GM18502 (cell line): ENCODE results near the gene SMYD3.
A peak's percentile ranks its signal among the peaks of the same experiment; 100 is the strongest.

ENCODE experiments used
- ATAC-seq: cut with Tn5 transposase; IDR thresholded peaks from one replicate; pipeline ENCODE4 v1.9.1; 2021; ENCODE audit warnings: mild to moderate bottlenecking; ENCODE audit not compliant: unreplicated experiment, poor library complexity

The SMYD3 gene

GRCh38 chr1:246197076-246197475, 310.0 kb downstream of the SMYD3 start:
- ATAC-seq, result no peak

GRCh38 chr1:246195296-246195695, 311.8 kb downstream of the SMYD3 start:
- ATAC-seq, result no peak

DNA sequence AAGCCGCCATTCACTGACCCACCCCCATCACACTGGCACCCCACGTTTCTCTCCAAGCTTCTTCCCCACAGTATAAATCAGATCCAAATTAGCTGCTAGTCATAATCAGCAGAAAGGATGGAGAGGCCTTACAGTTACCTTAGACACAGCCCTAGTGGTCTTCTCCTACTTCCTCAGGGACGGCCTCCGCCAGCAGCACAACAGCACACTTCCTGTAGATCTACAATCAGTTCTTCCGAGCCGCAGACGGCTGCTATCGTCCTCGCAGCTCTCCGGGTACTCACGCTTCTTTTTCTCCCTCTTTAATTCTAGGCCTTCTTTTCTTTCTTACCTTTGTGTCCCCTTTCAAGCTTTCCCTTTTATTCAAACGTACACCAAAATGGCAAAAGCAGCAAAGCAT, 313.5 kb downstream of the SMYD3 start:
- ATAC-seq, result no peak

DNA sequence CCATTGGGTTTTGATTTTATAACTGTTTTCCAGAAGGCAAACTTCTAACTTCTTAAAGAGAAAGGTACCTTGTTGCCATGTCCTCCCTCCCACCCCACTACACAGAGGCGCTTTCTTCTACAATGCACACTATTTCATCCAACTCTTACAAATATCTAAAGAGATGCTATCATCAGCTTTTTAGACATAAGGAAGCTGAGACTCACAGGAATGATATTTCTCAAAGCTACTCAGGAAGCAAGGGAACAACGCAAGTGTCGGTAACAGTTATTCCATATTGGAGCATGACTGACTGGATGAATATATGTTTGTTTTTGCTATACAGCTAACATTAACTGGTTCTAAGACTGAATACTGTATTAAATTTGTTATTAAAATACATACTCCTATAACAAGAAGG, 318.0 kb downstream of the SMYD3 start:
- ATAC-seq, result no peak

- no peak for ATAC-seq
Measured at GRCh38 chr1:246187834-246188372, 319.2 kb downstream of the SMYD3 start.

- ATAC-seq, result no peak
Measured at GRCh38 chr1:246184503-246184902, 322.6 kb downstream of the SMYD3 start.

DNA sequence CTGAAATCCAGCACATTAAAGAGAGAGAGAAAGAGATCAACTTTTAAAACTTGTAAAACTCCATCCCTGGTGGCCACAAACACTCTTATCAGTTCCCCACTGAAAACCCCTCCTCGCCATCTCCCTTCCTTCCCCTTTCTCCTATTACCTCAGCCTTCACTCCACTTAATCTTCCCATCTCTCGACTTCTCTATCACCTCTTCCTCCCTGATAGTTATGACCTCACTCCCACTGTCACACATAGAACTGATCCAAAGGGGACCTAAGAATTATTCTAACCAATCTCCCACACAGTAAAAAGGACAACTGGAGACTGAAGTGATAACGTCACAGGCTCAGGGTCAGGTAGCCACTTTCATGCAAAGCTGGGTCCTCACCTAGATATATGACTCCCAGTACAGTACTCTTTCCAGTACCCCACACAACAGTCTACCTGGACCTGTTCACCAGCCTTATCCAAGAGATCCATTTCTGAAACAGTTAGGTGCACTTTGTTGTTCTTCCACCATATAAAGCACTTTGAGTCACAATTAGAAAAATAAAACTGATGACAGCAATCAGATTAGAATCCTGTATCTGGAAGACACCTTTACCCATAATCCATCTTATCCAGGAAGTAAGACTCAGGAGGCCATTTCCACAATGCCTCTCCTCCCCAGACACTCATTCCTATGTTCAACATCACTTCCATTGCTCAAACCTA, 324.8 kb downstream of the SMYD3 start:
- no peak for ATAC-seq

- no peak for ATAC-seq
Measured at GRCh38 chr1:246181241-246181640, 325.8 kb downstream of the SMYD3 start.

- no peak for ATAC-seq
Measured at GRCh38 chr1:246179401-246179800, 327.7 kb downstream of the SMYD3 start.

DNA sequence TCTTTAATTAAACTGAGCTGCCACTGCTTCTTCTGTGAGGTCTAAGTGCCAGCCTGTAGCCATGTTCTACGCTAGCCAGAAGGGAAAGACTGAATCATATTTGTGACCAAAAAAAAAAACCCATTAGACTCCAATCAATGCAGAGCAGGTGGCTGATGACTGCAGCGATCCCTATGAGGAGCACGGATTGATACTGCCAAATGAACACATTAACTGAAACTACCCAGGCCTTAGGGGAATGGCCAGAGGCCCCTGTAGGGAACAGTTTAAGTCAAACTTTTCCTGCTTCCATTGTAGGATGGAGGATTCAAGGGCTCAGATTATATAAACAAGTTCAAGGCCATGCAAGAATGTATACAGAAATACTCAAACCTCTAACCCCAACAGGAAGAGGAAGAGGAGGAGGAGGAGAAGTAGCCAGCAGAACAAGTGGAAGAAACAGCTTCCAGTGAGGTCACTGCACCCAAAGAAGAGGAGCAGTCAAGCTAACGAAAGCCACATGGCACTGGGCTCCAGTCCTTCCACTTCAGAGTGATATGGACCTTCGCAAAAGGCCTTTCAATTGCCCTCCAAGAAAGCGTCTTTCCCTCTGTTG, 328.3 kb downstream of the SMYD3 start:
- ATAC-seq, result no peak

- no peak for ATAC-seq
Measured at GRCh38 chr1:246176126-246177024, 330.7 kb downstream of the SMYD3 start.

DNA sequence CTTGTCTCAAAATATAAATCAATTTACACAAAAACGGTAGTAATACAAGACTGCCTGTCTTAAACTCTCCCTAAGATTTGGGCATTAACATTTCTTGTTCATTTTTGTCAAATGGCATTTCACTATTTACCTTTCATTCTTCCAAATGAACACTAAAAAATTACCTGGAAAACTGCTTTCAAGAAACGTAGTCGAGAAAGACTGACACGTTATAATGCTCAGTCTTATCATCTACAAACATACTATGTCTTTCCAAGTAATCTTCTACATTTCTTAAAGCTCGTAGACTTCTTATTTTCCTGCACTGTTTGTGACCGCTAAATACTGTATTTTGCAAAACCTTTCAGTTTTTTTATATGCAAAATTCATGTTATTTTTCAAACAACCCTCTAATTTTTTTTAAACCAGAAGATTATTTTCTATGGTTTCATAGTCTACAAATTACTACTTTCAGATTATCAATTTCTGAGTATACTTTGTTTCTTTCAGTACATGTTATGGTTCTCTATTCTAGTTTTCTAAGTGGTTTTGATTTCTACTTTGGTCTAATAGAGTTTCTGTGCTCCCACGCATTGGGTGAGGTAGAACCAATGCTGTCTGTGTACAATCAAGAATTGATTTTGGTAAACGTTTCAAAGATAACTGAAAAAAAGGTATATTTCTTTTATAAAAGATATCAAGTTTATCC, 336.4 kb downstream of the SMYD3 start:
- ATAC-seq, result peak; percentile 63

DNA sequence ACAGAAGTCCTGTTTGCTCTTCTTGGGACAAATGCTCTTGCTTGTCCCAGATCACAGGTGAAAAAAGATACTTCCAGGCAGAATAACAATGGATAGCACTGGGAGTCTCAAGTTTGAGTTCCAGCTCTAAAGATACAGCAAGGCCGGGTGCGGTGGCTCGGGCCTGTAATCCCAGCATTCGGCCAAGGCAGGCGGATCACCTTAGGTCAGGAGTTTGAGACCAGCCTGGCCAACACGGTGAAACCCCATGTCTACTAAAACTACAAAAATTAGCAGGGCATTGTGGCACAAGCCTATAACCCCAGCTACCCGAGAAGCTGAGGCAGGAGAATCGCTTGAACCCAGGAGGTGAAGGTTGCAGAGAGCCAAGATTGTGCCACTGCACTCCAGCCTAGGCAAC, 337.6 kb downstream of the SMYD3 start:
- no peak for ATAC-seq

DNA sequence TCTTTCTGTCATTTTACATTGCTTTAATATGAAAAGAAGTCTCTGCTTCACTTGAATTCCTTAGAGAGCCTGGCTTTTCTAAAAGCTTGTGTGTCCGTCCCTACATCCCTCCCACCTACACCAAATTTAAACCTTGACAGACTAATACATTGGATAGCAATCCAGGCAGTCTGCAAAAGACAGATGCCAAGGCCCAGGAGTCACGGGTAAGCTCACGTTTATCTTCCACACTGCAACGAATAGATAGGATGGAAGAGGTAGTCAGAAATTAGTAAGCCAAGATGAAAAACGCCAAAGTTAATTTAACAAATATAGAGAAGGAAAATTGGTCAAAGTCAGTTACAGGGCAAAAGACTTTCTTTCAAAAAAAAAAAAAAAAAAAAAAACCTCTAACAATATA, 338.1 kb downstream of the SMYD3 start:
- no peak for ATAC-seq

GRCh38 chr1:246166841-246167240, 340.2 kb downstream of the SMYD3 start:
- no peak for ATAC-seq

DNA sequence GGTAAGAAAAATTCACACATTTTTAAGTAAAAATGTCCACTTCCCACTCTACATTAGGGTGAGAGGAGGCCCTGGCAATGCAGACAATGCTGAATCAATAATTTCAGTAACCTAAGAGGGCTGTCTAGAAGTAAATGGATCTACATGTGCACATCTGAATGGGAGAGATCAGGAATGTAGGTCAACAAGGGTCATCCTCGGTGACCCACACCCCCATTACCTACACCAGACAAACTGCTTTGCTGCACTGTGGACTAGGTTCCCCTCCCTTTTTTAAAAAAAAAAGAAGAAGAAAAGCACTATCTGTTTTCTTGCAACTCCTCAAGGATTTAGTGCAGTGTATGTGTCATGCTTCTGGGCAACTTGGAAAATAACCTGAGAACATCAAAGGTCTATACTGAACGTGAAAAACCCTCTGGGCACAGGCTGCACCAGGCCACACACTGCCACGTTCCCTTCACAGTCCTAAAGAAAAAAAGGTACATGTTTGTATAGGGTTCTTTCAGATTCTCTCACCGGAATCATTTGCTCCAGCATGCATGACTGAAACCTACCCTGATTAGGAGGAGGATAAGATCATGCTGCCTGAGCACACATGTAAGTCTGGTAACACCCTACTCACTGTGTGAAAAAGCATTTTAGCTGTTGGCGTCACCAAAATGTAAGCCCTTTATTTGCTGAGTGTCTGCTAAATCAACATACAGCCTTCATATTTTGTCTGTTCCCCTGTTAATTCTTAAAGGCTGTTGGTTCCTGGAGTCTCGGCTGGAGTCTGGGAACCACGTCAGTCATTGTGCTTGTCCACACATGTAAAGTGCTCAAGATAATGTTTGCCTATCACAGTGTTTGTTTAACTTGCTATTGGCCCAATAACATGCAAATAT, 341.0 kb downstream of the SMYD3 start:
- no peak for ATAC-seq

GRCh38 chr1:246164764-246165163, 342.3 kb downstream of the SMYD3 start:
- ATAC-seq, result no peak

DNA sequence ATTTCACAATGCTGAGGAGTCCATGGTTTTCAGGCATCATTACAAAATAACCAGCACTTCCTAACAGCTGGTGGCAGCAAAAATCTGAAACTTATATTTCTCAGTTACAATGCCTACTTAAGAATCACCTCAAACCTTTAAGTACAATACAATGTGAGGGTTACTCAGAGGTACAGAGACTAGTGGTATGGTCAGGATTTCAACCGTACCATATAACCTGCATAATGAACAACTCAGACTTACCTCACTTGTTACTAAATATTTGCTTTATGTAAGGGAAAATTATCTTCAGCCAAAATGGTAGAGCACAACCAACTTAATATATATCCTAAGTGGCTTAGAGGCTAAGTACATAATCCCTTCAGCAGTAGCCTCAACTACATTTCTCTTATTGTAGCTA, 344.5 kb downstream of the SMYD3 start:
- ATAC-seq, result no peak

GRCh38 chr1:246161626-246162025, 345.5 kb downstream of the SMYD3 start:
- no peak for ATAC-seq
